Measurements from ENCODE around the gene ADGRV1. TPM values are rescaled to one million over a fixed set of nuclear protein-coding genes. Genes with fewer than 3 reads are reported as not detected.

The ADGRV1 gene
- total and polyA plus RNA-seq, 12 donors: 0.03 to 1.4 (median 0.44) TPM; not detected in 6

GRCh38 chr5:91150234-91150633, 591.6 kb downstream of the ADGRV1 start:
- no peaks in the 10 kb centered on the region for H3K27me3 ChIP-seq
- ATAC-seq: no peak
- H3K9me3 ChIP-seq: peaks cover 0 to 6% (median 0%) of the 10 kb centered on the region in 11 donors
- TF ChIP-seq, protein P1, sequence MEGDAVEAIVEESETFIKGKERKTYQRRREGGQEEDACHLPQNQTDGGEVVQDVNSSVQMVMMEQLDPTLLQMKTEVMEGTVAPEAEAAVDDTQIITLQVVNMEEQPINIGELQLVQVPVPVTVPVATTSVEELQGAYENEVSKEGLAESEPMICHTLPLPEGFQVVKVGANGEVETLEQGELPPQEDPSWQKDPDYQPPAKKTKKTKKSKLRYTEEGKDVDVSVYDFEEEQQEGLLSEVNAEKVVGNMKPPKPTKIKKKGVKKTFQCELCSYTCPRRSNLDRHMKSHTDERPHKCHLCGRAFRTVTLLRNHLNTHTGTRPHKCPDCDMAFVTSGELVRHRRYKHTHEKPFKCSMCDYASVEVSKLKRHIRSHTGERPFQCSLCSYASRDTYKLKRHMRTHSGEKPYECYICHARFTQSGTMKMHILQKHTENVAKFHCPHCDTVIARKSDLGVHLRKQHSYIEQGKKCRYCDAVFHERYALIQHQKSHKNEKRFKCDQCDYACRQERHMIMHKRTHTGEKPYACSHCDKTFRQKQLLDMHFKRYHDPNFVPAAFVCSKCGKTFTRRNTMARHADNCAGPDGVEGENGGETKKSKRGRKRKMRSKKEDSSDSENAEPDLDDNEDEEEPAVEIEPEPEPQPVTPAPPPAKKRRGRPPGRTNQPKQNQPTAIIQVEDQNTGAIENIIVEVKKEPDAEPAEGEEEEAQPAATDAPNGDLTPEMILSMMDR (IDR thresholded peaks at IDR 0.05): no peak
- intact Hi-C loops (cut with DNase I): loop anchor here in 1 of 10 donors (2.0 kb wide), 1 partner anchor 39 kb away; no protein-coding TSS in a partner anchor
- WGBS, 2 donors: 82 to 100% methylated on average over 1 of the region's 1 CpG
- H3K4me1 ChIP-seq: peaks cover 0 to 29% (median 18%) of the 10 kb centered on the region in 9 donors
- H3K4me3 ChIP-seq: no peak overlapping the region
- no peak overlapping the region for H3K27ac ChIP-seq
- no peaks in the 10 kb centered on the region for H3K36me3 ChIP-seq
- no peak for DNase-seq

- Histone ChIP-seq H3K27ac (no peak overlapping the region), H3K4me1 (peaks cover 0 to 25% (median 14%) of the 10 kb centered on the region in 9 donors), H3K36me3 (no peaks in the 10 kb centered on the region), H3K9me3 (peaks cover 0 to 6% (median 0%) of the 10 kb centered on the region in 11 donors), H3K27me3 (no peaks in the 10 kb centered on the region), H3K4me3 (no peak overlapping the region)
- DNase-seq (no peak), ATAC-seq (no peak)
- intact Hi-C loops (cut with DNase I): loop anchor here in 1 of 10 donors (2.0 kb wide), 1 partner anchor 40 kb away; no protein-coding TSS in a partner anchor
- TF ChIP-seq, protein P1 (IDR thresholded peaks at IDR 0.05): no peak
These were observed 592.0 kb downstream of the ADGRV1 start for GRCh38 chr5:91150636-91151035.

DNA sequence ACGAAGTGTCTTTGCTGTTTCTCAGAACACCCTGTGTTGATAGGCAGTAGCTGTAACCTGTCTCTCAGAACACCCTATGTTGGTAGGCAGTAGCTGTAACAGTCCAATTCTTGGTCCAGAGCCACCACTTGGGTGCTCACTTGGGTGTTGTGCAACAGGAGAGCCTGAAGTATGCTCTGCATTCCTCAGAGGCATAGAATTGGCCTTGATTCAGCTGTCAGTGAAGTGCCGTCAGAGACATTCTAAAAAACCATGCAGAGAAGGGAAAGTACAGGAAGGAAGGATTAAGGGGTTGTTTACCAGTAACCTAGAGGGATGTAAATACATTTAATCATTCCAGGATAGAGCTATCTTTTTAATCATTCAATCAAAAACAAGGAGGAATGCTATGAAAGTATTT, 593.4 kb downstream of the ADGRV1 start:
- Histone ChIP-seq H3K4me1 (peaks cover 0 to 25% (median 6%) of the 10 kb centered on the region in 9 donors), H3K36me3 (no peaks in the 10 kb centered on the region), H3K27me3 (no peaks in the 10 kb centered on the region), H3K4me3 (no peak overlapping the region), H3K27ac (peak overlapping the region in 1 of 10 donors; percentile 11), H3K9me3 (peaks cover 0 to 6% (median 0%) of the 10 kb centered on the region in 11 donors)
- intact Hi-C loops (cut with DNase I): loop anchor here in 1 of 10 donors (2.0 kb wide), 1 partner anchor 41 kb away; no protein-coding TSS in a partner anchor
- ATAC-seq (peak; percentile 80 to 99 (median 89)), DNase-seq (peak; percentile 36 to 55)
- TF ChIP-seq, protein P1 (IDR thresholded peaks at IDR 0.05): no peak
- WGBS, 2 donors: 24 to 33% methylated on average over 2 of the region's 2 CpGs

GRCh38 chr5:91154338-91154737, 595.7 kb downstream of the ADGRV1 start:
- TF ChIP-seq, protein P1 (IDR thresholded peaks at IDR 0.05): no peak
- H3K4me3 ChIP-seq: no peak overlapping the region
- H3K4me1 ChIP-seq: peaks cover 0 to 26% (median 6%) of the 10 kb centered on the region in 9 donors
- ATAC-seq: no peak
- H3K36me3 ChIP-seq: no peaks in the 10 kb centered on the region
- WGBS, 2 donors: 96 to 98% methylated on average over 9 of the region's 9 CpGs
- H3K9me3 ChIP-seq: no peaks in the 10 kb centered on the region
- no peak for DNase-seq
- H3K27me3 ChIP-seq: no peaks in the 10 kb centered on the region
- intact Hi-C loops (cut with DNase I): no loop called here
- H3K27ac ChIP-seq: no peak overlapping the region

All from heart right ventricle (tissue), 16 donors.